Suppressor macrophage treated with lipopolysaccharide for 1 hour (primary cell): ENCODE results near the gene RPTOR.
"Not testable (repeated sequence)": the region's sequence is repeated elsewhere in the genome, so short reads cannot be mapped to it uniquely, and the experiment has no call there.

Experiments used
- DNase-seq, 3 donors: peaks; one replicate each; pipeline ENCODE4 v3.0.0-alpha.2; 2020 to 2022

Gene RPTOR, protein sequence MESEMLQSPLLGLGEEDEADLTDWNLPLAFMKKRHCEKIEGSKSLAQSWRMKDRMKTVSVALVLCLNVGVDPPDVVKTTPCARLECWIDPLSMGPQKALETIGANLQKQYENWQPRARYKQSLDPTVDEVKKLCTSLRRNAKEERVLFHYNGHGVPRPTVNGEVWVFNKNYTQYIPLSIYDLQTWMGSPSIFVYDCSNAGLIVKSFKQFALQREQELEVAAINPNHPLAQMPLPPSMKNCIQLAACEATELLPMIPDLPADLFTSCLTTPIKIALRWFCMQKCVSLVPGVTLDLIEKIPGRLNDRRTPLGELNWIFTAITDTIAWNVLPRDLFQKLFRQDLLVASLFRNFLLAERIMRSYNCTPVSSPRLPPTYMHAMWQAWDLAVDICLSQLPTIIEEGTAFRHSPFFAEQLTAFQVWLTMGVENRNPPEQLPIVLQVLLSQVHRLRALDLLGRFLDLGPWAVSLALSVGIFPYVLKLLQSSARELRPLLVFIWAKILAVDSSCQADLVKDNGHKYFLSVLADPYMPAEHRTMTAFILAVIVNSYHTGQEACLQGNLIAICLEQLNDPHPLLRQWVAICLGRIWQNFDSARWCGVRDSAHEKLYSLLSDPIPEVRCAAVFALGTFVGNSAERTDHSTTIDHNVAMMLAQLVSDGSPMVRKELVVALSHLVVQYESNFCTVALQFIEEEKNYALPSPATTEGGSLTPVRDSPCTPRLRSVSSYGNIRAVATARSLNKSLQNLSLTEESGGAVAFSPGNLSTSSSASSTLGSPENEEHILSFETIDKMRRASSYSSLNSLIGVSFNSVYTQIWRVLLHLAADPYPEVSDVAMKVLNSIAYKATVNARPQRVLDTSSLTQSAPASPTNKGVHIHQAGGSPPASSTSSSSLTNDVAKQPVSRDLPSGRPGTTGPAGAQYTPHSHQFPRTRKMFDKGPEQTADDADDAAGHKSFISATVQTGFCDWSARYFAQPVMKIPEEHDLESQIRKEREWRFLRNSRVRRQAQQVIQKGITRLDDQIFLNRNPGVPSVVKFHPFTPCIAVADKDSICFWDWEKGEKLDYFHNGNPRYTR (N-terminal part only)

DNA sequence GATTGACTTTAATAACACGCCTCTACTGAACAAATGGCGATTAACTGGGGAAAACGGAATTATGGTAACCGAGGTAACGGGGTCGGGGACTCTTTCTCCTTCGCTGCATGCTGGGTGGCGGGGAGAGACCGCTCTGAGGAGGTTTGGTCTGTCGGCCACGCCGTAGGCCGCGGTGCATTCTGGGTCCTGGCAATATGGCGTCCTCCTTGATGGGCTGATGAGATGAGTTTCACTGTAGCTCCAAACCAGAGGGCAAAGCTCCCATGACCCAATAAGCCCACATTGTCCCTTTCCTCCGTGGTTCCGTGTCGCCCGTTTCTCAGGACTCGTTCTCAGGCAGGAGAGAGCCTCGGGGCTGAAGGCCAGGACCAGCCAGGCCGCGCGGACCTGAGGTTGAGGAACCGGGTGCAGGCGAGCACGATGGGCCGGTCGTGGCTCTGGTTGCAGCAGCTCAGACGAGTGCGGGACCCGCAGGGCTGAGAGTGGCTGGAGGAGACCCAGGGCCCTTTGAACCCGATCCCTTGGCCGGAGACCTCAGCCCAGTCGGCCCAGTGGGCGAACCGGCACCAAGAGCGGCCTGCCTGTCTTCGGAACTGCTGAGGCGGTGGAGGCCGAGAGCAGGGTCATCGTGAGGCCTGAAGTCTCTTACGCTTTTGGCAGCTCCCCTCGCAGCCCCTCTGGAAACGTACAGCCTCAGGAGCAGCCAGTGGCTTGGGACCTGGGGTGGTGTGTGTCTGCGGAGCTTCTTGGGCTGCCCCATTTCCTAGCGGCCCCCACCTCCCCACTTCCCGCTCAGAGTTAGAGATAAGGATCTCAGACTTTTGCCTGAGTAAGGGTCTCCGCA lies at the start of gene RPTOR:
Gene RPTOR (plus strand): TSS at position 184 of the 844 bp plus-strand sequence. CDS start 792 bp downstream, outside the sequence.
- DNase-seq = peak; percentile 87 to 93 (median 89)

DNA sequence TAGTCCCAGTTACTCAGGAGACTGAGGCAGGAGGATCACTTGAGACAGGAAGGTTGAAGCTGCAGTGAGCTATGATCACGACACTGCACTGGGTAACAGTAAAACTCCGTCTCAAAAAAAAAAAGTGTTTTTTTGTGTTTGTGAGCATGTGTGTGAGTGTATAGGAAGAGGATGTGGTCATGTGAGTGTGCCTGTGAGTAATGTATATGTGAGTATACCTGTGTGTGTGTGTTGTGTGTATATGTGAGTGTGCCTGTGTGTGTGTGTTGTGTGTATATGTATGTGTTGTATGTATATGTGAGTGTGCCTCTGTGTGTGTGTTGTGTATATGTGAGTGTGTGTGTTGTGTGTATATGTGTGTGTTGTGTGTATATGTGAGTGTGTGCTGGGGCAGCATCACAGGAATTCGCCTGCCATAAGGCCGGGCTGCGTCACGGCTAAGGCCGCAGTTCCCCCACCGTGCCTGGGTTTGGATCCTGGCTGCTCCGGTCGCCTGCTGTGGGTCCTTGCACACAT lies 46.9 kb upstream of the RPTOR start:
- DNase-seq = no peak

DNA sequence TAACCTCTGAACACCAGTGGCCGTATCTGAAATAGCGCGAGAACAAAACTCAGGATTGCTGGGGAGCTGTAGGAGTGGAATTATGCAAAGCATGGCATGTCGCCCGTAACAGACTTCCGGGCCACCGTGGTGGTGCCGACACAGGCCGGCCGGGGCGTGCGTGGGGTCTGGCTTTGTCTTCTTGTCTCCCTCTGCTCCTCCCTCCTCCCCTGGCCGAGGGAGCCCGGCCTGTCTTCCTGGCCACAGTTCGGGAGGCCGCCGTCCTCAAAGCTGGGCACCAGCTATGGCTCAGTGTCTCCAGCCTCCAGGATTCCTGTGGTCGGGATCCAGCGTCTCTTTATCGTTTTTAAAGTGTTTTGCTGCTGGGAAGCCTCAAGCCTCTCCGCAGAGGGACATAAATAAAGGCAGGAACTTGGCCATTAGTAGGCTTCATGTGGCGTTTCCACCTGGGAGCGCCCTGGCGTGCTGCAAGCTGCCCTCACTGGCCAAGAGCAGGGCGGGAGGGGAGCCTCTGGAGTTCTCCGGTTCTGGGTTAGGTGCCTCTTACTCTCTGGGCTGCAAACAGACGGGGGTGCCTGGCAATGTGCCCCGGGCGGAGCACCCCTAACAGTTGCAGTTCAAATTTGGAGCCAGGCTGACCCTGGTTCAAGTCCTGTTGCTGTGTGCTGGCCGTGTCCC lies 46.3 kb upstream of the RPTOR start:
- no peak for DNase-seq

DNA sequence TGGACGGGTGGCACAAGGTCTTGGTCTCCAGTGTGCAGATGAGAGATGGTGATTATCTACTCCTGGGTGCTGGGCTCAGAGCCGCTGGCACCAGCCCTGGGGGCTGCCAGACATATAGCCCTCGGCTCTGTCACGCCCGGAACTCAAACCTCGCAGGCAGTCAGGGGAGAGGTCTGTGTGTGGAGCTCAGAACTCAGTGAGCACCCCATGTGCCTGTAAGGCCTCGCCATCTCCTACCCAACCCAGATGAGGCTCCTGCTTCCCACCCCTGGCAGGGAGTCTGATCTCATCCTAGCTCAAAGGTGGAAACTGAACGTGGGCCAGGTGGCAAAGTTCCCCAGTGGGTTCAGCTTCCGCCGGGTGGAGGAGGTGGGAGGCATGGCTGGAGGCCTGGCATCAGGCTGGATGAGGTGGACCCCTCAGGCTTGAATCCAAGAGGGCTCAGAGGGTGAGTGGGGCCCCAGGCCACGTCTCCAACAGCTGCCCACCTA lies 45.7 kb upstream of the RPTOR start:
- DNase-seq = no peak

DNA sequence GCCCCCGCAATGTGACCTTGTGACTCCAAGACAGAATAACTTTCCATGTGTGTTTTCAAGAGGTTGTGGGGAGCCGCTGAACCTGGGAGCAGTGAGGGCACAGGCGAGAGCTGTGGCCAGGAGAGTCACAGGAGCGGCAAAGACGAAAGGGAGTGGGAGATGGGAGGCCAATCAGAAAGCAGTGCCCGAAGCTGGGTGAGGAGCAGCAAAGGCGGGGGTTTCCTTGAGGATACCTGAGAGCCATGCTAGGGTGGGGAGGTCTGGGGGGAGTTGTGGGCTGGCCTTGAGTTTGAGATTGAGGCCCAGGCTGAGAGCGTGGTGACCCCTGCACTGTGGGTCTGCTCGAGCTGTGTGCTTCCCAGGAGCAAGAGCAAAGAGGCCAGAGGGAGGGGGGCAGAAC lies 45.1 kb upstream of the RPTOR start:
- no peak for DNase-seq

DNA sequence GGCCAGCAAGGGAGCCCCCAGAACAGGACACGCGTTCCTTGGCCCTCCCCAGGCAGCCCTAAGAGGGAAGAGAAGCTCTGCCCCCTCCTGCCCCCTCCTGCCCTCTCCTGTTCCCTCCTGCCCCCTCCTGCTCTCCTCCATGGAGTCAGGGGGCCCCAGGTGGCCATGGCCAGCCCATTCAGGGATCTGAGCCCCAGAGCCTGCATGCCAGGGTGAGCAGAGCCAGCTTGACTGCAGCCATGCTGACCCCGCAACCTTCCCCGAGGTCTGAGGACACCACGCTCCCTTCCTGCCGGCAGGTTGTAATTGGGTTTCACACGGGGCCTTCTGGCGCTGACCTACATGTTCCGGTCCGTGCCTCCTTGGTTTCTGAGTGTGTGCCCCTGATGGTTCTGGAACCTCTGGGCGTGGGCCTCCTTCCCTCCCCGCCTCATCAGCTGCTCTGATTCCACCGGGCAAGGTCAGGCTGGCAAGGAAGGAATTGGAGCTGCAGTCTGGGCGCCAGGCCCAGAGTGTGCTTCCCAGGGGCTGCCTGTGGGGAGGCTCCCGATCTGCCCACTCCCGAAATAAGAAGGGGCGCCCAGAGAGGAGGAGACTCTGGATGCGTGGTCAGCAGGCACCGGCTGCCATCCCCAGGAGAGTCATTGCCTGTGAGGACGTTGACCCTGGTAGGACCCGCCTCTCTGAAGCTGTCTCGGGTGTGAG lies 44.5 kb upstream of the RPTOR start:
- no peak for DNase-seq

DNA sequence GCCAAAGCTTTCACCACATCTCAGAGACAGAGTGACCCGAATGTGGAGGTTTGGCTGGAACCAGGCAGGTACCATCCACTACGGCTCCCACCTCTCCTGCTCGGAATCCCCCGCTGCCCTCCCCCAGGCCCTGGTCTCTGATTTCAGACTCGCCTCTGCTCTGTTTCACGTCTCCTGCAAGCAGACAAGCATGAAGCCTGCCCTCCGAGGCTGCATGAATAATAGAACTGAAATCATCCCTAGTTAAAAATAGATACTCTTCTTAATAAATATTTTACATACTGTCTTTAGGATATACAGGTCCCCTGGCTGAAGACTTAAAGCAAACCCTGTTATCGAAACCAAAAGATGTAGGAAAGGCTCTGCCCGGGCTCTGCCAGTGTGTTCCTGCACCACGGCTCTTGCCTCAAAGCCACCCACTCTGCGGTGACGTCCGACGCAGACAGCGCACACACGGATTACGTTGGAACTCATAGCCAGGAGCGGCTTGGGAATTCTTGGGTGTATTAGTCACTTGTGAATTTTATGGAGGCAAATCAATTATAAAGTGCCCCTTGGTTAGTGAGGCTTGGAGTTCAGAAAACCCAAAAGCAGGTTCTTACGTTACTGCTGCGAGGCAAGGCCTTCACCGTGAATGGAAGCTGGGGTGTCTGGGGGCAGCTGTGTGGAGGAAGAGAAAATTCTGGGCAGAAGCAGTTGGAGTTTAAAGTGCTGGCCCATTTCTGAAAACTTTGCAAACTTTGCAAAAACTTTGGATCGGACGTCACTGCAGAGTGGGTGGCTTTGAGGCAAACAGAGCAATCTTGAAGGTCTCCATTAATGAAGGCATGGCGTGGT lies 42.7 kb upstream of the RPTOR start:
- no peak for DNase-seq

DNA sequence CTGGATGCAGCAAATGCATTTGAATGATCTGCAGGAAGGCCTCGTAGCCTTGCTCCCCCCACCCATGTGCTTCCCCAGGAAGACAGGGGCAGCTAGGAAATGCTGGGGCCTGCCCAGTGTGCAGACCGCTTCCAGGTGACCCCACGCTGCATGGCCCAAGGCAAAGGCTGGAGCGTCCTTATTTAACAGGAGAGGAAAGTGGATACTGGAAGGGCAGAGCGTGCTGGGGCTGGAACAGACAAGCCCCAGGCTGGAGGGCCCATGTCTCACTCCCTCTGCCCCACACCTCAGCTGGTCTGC lies 42.1 kb upstream of the RPTOR start:
- DNase-seq = no peak

DNA sequence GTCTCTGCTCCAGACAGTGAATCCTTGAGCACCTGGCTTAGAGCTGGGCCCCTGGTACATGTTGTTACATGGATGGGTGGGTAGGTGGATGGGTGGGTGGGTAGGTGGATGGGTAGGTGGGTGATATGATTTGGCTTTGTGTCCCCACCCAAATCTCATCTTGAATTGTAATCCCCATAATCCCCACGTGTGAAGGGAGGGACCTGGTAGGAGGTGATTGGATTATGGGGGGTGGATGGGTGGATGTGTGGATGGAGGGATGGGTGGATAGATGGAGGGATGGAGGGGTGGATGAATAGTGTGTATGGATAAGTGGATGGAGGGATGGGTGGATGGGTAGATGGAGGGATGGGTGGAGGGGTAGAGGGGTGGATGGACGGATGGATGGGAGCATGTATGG lies 41.6 kb upstream of the RPTOR start:
- no peak for DNase-seq

DNA sequence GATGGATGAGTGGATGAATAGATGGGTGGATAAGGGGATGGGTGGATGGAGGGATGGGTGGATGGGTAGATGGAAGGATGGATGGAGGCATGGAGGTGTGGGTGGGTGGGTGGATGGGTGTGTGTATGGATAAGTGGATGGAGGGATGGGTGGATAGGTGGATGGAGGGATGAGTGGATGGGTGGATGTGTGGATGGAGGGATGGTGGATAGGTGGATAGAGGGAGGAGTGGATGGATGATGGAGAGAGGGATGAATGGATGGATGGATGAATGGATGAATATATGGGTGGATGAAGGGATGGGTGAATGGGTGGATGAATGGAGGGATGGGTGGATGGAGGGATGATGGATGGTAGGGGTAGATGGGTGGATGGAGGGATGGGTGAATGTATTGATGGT lies 40.7 kb upstream of the RPTOR start:
- no peak for DNase-seq

DNA sequence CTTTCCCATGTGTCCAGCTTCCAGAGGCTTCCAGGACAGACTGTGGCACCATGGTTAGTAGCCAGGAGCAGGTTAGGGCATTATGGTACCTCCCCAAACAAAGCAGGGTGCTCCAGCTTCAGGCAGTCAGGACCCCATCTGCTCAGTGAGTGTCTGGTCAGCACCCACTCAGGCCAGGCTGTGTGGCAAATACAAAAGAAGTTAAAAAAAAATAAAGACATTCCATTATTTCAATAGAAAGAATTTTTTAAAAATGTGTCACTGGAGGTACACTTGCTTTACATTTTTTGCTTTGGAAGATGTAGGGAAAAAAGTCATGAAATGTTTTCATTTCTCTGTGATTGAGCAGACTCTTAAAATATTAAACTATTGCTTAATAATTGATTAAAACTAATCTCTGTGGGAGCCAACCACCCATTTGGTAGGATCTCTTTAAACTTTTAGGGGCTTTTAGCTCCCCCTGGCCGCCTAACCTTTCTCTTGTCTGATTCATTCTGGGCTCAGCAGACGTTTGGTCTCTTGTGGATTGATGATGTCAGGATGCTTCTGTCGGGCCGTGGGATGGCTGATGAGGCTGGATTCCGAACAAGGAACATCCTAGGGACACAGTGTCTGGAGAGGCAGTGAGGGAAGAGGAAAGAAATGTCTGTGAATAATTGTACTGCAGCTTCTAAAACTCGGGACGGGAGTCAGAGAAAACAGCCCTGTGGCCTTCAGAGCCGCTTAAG lies 39.8 kb upstream of the RPTOR start:
- no peak for DNase-seq

DNA sequence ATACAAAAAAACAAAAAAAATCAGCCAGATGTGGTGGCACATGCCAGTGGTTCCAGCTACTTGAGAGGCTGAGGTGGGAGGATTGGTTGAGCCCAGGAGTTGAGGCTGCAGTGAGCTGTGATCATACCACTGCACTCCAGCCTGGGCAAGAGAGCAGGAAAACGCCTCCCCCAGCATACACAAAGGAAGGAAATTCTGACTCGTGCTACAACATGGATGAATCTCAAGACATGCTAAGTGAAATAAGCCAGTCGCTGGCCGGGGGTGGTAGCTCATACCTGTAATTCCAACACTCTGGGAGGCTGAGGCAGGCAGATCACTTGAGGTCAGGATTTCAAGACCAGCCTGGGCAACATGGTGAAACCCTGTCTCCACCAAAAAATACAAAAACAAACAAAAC lies 37.5 kb upstream of the RPTOR start:
- DNase-seq = not testable (repeated sequence)

DNA sequence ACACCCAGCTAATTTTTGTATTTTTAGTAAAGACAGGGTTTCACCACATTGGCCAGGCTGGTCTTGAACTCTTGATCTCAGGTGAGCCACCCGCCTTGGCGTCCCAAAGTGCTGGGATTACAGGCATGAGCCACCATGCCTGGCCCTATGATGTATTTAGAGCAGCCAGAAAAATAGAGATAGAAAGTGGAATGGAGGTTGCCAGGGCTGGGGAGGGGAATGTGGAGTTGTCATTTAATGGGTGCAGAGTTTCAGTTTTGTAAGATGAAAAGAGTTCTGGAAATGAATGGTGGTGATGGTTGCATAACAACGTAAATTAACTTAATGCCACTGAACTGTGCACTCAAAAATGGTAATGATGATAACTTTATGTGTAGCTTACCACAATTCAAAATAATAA lies 36.7 kb upstream of the RPTOR start:
- DNase-seq = no peak

DNA sequence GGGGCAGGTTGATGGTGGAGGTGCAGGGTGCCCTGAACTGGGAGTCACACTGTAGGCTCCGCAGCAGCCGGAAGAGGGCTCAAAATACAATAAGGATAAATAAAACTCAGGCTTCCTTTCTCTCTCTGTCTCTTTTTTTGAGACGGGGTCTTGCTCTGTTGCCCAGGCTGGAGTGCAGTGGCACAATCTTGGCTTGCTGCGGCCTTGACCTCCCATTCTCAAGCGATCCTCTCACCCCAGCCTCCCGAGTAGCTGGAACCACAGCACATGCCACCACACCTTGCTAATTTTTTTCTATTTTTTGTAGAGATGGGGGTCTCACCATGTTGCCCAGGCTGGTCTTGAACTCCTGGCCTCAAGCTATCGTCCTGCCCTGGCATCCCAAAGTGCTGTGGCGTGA lies 35.3 kb upstream of the RPTOR start:
- no peak for DNase-seq

DNA sequence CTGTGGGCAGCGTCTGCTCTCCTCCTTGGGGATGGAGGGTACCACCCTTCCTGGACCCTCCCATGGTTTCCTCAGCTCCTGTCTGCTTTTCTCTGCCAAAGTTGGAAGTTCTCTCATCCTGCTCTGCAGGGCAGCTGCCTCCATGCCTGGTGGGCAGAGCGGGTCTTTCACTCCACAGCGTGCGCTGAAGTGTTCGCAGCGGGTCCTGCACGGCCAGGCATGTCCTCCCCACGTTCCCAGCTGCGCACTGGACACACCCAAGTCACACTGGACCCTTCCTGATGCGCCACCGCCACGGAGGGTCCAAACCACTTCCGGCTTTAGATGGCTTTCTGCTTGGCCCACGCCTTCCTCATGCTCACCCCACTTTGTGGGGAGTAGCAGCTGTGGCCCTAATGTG lies 34.5 kb upstream of the RPTOR start:
- no peak for DNase-seq

DNA sequence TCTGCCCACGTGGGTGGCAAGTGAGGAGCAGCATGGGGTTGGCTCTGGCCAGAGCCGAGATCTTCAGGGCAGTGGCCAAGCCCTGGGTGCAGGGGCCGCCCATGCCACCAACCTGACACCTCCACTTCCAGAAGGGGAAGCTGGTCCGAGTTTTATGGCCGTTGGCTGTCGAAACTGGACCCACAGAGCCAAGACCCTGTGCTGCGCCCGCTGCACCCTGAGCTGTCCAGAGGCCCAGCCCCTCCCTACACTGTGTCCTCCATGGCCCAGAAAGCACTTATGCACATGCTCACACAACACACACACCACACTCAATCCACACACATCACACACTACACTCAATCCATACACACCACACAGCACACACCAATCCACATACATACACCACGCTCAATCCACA lies 33.9 kb upstream of the RPTOR start:
- no peak for DNase-seq

DNA sequence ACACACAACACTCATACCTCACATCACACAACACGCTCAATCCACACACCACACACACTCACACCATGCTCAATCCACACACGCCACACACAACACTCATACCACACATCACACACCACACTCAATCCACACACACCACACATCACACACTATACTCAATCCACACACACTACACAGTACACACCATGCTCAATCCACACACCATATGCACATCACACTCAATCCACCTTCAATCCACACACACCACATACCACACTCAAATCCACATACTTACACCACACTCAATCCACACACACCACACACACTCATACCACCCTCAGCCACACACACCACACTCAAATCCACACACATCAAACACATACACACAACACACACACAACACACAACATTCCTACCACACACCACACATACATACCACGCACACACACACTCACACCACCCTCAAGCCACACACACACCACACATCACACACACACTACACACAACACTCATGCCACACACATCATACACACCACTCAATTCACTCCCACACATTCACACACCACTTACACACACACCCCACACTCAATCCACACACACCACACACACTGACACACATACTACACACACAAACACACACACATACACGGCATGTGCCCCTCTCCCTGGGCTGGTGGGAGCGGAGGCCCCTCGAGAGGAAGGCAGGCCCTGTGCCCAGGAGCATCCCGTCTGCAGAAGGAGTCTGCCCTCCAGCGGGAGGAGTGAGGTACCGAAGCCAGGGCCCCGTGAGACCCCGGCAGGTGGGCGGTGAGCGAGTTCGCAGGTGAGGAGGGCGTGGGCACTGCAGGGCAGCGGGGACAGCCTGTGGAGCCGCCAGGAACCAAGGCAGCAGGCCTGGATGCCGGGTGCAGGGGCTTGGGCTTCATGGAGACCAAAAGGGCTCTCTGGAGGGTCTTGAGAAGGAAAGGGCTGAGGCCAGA lies 33.1 kb upstream of the RPTOR start:
- no peak for DNase-seq

DNA sequence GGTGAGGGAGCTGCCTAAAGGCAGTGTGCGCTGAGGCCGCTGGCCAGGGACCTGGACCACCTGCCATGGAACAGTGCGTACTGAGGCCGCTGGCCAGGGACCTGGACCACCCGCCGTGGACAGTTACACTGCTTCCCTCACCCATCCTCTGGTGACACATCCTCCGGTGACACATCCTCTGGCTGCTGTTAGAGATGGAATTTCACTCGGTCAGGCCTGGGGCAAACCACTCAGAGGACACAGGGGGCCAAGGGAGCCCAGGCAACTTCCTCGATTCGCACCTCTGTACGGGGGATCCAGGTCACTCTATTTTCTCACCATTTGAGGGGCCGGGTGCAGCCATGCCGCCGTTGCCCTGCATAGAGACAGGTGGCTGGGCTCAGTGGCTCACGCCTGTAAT lies 32.4 kb upstream of the RPTOR start:
- no peak for DNase-seq
